Transverse colon (tissue), 3 donors: ENCODE results near the gene ST8SIA5.

Source experiments
- POLR2A ChIP-seq: fragments of 450-650 bp; IDR thresholded peaks from one replicate; pipeline ENCODE4 v1.6.1; 2016; ENCODE audit warnings: antibody characterized with exemption, mild to moderate bottlenecking, moderate library complexity
- TF ChIP-seq, protein P1 (sequence below), 5 experiments: fragments of 200-600 bp in 3 of 5; fragments of 450-650 bp in 2 of 5; sonication (generic) in 3 of 5; IDR thresholded peaks; 1 replicate in 2 of 5; 2 replicates in 3 of 5; pipeline ENCODE4 v1.5.1; 2016 to 2017; ENCODE audit warnings: antibody characterized with exemption in 5 of 5, inconsistent platforms in 3 of 5, mild to moderate bottlenecking in 2 of 5, moderate library complexity in 1 of 5

DNA sequence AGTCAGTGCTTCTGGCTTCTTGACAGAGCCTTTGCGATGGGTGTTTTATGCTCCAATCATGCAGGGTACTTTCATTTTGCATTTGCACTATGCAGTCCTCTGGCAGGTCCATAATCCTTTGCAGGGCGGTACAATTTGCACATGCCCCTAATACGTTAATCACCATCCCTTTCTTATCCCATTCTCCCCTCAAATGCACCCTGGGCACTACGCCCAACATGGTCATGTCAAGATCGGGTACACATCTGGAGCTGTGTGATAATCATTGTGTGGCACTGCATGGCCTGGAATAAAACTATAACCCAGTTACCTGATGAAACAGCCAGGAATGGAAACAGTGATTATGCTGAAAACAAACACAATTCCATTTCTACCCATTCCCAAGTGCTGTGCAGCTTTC lies 127.5 kb downstream of the ST8SIA5 start:
- TF ChIP-seq, protein P1, sequence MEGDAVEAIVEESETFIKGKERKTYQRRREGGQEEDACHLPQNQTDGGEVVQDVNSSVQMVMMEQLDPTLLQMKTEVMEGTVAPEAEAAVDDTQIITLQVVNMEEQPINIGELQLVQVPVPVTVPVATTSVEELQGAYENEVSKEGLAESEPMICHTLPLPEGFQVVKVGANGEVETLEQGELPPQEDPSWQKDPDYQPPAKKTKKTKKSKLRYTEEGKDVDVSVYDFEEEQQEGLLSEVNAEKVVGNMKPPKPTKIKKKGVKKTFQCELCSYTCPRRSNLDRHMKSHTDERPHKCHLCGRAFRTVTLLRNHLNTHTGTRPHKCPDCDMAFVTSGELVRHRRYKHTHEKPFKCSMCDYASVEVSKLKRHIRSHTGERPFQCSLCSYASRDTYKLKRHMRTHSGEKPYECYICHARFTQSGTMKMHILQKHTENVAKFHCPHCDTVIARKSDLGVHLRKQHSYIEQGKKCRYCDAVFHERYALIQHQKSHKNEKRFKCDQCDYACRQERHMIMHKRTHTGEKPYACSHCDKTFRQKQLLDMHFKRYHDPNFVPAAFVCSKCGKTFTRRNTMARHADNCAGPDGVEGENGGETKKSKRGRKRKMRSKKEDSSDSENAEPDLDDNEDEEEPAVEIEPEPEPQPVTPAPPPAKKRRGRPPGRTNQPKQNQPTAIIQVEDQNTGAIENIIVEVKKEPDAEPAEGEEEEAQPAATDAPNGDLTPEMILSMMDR (IDR thresholded peaks at IDR 0.05) = no peak
- TF ChIP-seq POLR2A = no peak
